Activated CD4-positive, CD25-positive, alpha-beta regulatory T cell treated with anti-CD3 and anti-CD28 coated beads, Interleukin-2, amount 50 U/mL, for 24 hours (primary cell): ENCODE data around the gene NAGLU.

Experiments used
- ATAC-seq, 2 donors: fragments of 150-1000 bp; cut with Tn5 transposase; one replicate each; pipeline ENCODE4 v1.10.0; 2021; ENCODE audit warnings: mild to moderate bottlenecking in 1 of 2, moderate library complexity in 1 of 2

NAGLU gene

DNA sequence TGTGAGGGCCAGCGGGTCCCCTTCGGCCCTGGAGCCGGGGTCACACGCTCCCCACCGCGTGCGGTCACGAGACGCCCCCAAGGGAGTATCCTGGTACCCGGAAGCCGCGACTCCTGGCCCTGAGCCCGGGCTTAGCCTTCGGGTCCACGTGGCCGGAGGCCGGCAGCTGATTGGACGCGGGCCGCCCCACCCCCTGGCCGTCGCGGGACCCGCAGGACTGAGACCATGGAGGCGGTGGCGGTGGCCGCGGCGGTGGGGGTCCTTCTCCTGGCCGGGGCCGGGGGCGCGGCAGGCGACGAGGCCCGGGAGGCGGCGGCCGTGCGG is at the start of gene NAGLU:
Gene NAGLU (plus strand): TSS at position 194 of the 324 bp plus-strand sequence. CDS start 32 bp downstream, at position 226.
- peak; percentile 93 to 94 for ATAC-seq

DNA sequence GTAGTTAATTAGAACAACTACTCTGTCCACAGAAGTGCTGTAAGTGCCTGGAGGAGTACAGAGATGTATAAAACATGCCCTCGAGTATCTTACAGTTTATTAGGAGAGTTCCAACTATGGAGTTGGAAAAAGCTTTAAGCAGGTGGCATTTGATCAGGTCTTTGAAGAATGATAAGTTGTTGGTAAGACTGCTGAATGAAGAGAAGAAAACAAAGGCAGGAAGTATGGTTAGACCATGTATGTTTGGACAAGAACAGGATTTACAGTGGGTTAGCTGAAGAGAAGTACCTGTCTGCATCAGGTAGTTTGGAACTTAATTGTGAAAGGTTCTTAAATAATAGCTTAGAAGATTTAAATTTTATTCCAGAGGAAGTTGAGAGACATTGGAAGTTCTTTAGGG is 48.0 kb upstream of the NAGLU start:
- no peak for ATAC-seq

GRCh38 chr17:42493319-42493718 is 42.7 kb upstream of the NAGLU start:
- ATAC-seq, result no peak

DNA sequence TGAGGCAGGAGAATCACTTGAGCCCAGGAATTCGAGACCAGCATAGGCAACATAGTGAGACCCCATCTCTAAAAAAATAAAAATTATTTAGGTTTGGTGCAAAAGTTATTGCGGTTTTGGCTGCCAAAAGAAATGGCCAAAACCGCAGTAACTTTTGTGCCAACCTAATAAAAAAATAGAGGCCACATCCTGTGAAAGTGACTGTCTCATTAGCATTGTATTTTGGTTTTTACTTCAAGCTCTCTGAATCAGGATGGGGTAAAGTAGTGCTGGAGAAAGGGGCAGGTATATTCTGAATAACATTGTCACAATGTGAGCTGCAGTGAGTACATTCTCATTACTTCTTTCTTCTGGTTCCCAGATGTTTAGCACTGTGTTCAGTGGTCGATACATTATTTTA is 41.4 kb upstream of the NAGLU start:
- no peak for ATAC-seq

- ATAC-seq, result no peak
These were observed 37.2 kb upstream of the NAGLU start for GRCh38 chr17:42498828-42499227.

- no peak for ATAC-seq
These were observed 34.0 kb upstream of the NAGLU start for GRCh38 chr17:42502091-42502490.

- ATAC-seq, result no peak
These were observed 33.1 kb upstream of the NAGLU start for GRCh38 chr17:42502926-42503325.

DNA sequence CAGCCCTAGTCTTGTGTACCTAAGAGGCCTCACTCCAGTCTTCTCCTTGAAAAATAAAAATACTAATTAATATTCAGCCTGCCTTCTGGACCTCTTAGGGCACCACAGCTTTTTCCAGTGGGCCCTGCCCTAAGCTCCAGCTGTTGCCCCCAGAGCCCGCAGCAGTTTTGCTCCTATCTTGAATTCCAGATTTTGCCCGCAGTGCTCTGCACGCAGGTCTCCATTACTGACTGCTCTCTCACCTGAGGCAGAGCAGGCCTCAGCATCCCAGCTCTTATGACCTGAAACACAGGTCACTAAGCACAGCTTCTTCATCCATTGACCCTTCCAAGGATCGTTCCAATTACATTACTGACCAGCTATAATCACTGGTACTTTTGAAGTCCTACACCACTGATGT is 28.4 kb upstream of the NAGLU start:
- ATAC-seq, result no peak

GRCh38 chr17:42508426-42509165 is 27.4 kb upstream of the NAGLU start:
- ATAC-seq, result no peak

GRCh38 chr17:42509409-42509808 is 26.6 kb upstream of the NAGLU start:
- no peak for ATAC-seq

DNA sequence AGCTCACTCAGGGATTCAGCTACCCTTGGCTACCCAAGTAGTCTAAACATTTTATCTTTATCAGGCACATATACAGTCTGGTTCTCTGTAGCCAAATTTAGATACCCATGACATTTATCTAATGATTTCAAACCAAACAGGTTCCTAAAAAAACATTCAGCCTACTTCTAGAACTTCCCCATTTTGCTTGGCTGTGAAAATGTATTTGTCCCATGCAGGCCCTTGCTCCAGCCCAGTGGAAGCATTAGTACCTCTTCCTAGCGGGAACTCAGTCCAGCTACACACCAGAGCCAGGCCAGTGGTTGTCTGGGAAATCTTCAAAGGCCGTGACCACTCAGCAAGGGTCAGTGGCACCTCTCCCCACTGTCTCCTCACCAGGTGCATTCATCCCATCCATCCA is 26.2 kb upstream of the NAGLU start:
- ATAC-seq, result no peak

DNA sequence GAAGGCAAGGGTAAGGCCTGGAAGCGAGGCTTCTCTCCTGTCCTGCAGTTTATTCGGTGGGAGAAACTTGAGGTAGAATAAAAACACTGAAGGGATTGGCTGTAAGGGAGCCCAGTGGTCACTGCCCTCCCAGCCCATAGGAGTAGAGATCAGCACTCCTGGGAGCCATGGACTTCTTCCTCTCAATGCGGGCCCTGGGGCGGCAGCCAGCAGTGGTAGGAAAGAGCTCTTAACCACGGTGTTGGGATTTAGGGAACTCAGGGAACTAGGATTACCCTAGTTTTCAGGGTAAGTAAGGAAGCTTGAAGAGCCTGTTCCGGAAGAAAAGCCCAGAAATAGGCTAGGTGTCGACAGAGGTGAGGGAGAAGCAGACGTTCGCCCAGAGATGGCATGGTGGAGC is 23.8 kb upstream of the NAGLU start:
- ATAC-seq, result no peak

DNA sequence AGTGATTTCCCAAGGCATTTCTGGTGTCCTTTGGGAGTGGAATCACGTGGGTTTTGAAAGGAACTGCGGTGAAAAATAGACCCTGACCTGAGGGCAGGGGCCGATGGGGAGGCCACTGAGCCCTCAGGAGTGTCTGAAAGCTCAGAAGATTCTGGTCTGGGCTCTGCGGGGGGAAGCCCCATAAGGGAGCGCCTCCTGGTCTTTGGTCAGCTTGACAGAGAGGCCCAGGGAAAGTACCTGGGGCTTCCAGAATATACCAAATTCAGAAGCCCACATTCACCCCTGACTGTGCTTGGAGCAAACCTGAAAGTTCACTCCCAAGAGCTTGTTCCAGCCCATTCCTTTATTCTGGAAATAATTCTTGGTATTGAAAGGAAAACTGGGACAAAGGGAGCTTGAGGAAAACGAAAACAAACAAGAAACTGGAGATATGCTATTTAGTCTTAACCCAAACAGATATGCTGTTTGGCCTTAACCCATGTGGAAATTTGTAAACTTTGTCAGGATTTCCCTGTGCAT is 23.2 kb upstream of the NAGLU start:
- ATAC-seq, result no peak

DNA sequence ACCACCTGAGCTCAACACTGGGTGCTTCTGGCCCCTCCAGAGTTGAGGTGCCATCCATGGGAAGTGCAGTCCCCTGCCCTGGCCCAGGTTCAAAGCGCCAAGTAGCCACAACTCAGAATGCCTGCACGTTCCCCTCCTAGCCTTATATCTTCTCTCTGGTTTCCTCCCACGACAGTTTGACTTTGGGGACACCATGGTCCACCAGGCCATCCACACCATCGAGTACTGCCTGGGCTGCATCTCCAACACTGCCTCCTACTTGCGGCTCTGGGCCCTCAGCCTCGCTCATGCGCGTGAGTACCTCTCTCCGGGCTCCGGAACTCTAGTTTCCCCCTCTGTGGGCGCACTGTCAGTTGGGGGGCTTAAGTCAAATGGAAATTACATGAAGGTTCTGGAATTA is 22.4 kb upstream of the NAGLU start:
- no peak for ATAC-seq

- ATAC-seq, result no peak
These were observed 21.8 kb upstream of the NAGLU start for GRCh38 chr17:42514279-42514678.

GRCh38 chr17:42514867-42515266 is 21.2 kb upstream of the NAGLU start:
- no peak for ATAC-seq

DNA sequence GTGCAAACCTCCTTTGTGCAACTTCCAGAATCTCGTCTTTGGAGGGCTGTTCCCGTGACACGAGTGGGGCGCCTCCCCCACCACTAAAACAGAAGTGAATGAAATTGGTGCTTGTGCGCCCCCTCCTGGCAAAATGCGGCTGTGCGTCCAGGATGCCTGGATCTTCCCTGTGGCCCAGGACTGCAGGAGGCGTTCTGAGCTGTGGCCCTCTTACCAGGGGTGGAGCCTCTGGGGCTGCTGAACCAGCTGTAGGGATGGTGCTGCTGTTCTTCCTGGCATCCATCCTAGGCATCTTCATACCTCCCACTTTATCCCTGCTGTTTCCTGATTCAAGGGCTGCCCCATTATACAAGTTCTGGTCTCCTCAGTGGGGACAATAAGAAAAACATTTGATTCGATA is 18.5 kb upstream of the NAGLU start:
- peak; percentile 82 to 84 for ATAC-seq

GRCh38 chr17:42518046-42518754 is 17.8 kb upstream of the NAGLU start:
- no peak for ATAC-seq

- no peak for ATAC-seq
These were observed 17.1 kb upstream of the NAGLU start for GRCh38 chr17:42518755-42519545.

DNA sequence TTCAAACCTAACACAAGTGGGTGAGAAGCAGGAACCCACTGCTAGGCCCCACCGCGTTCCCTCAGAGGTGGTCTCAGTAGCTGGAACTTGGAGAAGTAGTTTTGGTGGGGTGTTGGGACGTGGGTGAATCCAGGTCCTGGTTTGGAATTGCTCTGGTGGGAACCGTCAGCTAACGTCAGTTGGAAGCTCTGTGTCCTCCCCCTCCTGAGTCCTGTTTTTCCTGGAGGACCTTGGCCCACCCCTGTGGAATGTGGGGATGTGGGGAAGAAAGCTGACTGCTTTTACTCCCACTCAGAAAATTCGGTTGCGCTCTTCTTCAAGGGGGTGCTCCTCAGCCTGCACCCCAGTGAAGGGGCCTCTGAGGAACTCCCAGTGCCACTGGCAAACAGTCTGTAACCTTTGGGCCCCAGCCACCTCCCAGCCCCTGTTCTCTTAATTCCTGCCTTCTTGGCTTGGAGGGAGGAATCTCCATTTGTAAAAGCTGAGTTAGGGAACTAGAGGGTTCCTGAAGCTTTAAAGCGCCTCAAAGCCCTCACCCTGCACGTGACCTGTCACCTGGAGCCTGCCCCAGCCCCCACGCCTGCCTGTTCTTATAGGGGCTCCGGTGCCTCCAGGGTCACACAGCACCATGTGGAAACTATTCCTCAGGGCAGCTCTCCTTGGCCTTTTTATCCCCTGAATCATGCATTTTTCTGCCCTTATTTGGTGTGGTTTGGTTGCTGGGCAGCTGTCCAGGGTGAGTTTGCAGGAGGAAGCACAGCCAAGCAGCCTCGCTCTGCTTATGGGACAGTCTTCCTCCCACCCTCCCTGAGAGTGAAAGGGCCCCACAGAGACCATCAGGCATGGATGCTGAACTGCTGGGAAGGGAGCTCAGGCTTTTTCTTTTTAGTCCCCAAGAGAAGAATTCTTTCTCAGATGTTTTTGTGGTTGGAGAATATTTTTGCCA is 16.2 kb upstream of the NAGLU start:
- no peak for ATAC-seq

DNA sequence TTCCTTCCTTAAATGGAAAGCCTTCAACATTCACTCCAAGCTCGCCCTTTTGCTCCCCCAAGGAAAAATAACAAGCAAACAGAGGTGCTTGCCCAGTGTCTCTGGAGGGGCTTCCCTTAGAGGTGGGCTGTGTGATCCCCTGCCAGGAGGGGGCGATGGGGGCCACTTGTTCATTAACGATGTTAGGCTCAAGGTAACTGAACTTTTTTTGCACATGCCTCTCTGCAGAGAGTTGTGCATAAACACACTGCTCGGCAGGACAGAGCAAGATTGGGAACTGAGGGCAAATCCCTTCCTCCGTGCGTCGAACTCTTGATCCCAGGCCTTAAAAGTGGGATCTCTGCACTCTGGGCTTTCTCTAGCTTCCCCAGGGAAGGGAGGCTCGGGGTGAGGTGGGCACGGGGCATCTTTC is 15.5 kb upstream of the NAGLU start:
- no peak for ATAC-seq

DNA sequence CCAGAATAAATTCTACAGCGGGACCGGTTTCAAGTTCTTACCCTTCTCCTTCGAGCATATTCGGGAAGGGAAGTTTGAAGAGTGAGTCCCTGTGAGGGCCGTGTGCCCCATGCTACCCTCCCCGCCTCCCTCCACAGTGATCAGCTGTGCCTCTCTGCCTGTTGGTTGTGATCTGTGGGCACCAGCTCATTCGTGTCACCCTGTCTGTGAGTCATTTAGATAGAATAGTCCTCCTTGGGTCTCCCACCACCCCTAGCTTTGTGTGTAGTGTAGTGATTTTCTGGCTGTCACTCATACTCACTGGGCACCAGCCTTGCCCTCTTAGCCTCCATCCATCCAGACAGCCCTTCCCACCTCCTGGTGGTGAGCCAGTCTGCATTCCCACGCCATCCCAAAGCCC is 15.0 kb upstream of the NAGLU start:
- ATAC-seq, result no peak
